ENCODE data around the gene DVL1.

DVL1 gene

GRCh38 chr1:1355416-1355815, 6.2 kb upstream of the DVL1 start:
- DNase-seq (ENCODE audit: low read depth) = no peak

- DNase-seq (ENCODE audit: low read depth) = no peak
Measured at GRCh38 chr1:1354271-1355247, 5.3 kb upstream of the DVL1 start.

GRCh38 chr1:1353389-1354151, 4.4 kb upstream of the DVL1 start:
- no peak for DNase-seq (ENCODE audit: low read depth)

GRCh38 chr1:1352786-1353388, 3.7 kb upstream of the DVL1 start:
- DNase-seq (ENCODE audit: low read depth) = no peak

- DNase-seq (ENCODE audit: low read depth) = no peak
Measured at GRCh38 chr1:1351511-1352427, 2.6 kb upstream of the DVL1 start.

GRCh38 chr1:1348420-1349255, 580 bp downstream of the DVL1 start:
- no peak for DNase-seq (ENCODE audit: low read depth)

GRCh38 chr1:1347663-1348419, 1.4 kb downstream of the DVL1 start:
- DNase-seq (ENCODE audit: low read depth) = no peak

GRCh38 chr1:1347026-1347595, 2.1 kb downstream of the DVL1 start:
- DNase-seq (ENCODE audit: low read depth) = no peak

- no peak for DNase-seq (ENCODE audit: low read depth)
Measured at GRCh38 chr1:1346501-1346890, 2.7 kb downstream of the DVL1 start.

- DNase-seq (ENCODE audit: low read depth) = no peak
Measured at GRCh38 chr1:1345860-1346500, 3.2 kb downstream of the DVL1 start.

GRCh38 chr1:1345384-1345783, 3.8 kb downstream of the DVL1 start:
- DNase-seq (ENCODE audit: low read depth) = no peak

GRCh38 chr1:1344655-1345361, 4.4 kb downstream of the DVL1 start:
- DNase-seq (ENCODE audit: low read depth) = no peak

GRCh38 chr1:1343811-1344421, 5.3 kb downstream of the DVL1 start:
- no peak for DNase-seq (ENCODE audit: low read depth)

GRCh38 chr1:1342584-1343115, 6.6 kb downstream of the DVL1 start:
- DNase-seq (ENCODE audit: low read depth) = no peak

- no peak for DNase-seq (ENCODE audit: low read depth)
Measured at GRCh38 chr1:1342061-1342562, 7.1 kb downstream of the DVL1 start.

- DNase-seq (ENCODE audit: low read depth) = no peak
Measured at GRCh38 chr1:1341549-1342021, 7.6 kb downstream of the DVL1 start.

- no peak for DNase-seq (ENCODE audit: low read depth)
Measured at GRCh38 chr1:1340791-1341548, 8.2 kb downstream of the DVL1 start.

All from activated T-cell treated with anti-CD3 and anti-CD28 coated beads for 1 hour (primary cell).